ENCODE measurements around the gene KCNAB1. TPM values are rescaled to one million over a fixed set of nuclear protein-coding genes. Genes with fewer than 3 reads are reported as not detected.

KCNAB1 gene
- total and polyA plus RNA-seq, 10 of the 15 experiments (the other 5 are each of a cell fraction or from before 2014, with no cell fraction given), result 0.11 to 0.69 (median 0.43) TPM; not detected in 6

GRCh38 chr3:156323466-156323865 lies 203.1 kb downstream of the KCNAB1 start:
- no TSS peak for BruUV-seq (replicated peaks)
- ChIA-PET POLR2A (no interaction called here), RAD21 (ENCODE audit: unreplicated experiment) (no interaction called here), SMC1A (ENCODE audit: uncharacterized antibody, unreplicated experiment) (no interaction called here), CTCF (no interaction called here)
- Histone ChIP-seq H3K27ac (ENCODE audit: control insufficient read depth, insufficient read depth) (no peak overlapping the region), H3K4me2 (ENCODE audit: control insufficient read depth, insufficient read depth) (no peak overlapping the region), H4K20me1 (ENCODE audit: control insufficient read depth, insufficient read depth) (no peaks in the 10 kb centered on the region), H3K4me3 (no peak overlapping the region), H3K36me3 (ENCODE audit: control insufficient read depth in 2 of 2, insufficient read depth in 2 of 2, low read length in 1 of 2) (no peaks in the 10 kb centered on the region), H3K9ac (ENCODE audit: control insufficient read depth, insufficient read depth, low read length) (no peak overlapping the region), H3K27me3 (replicated peaks in 1 of 2; ENCODE audit: control insufficient read depth in 2 of 2, insufficient read depth in 2 of 2, low read length in 1 of 2) (peaks cover 0 to 4% of the 10 kb centered on the region in 2 experiments; a peak in 2 of 4 replicates), H3K9me3 (replicated peaks; ENCODE audit: control insufficient read depth, insufficient read depth, low read length) (no peaks in the 10 kb centered on the region), H3K4me1 (ENCODE audit: control insufficient read depth, insufficient read depth, low read length) (no peaks in the 10 kb centered on the region), H3K79me2 (ENCODE audit: control insufficient read depth, insufficient read depth, low read length) (no peaks in the 10 kb centered on the region), H2AFZ (ENCODE audit: control insufficient read depth, low read depth, low read length) (no peak overlapping the region)
- 37% methylated on average over 3 of the region's 3 CpGs for WGBS (ENCODE audit: insufficient coverage, insufficient replicate concordance, low lambda C conversion rate, missing lambda C conversion rate)
- no peak for TF ChIP-seq MEF2B (IDR thresholded peaks at IDR 0.05; ENCODE audit: partially characterized antibody, poor library complexity, severe bottlenecking)
- no peak for TF ChIP-seq SMAD5 (IDR thresholded peaks at IDR 0.05; ENCODE audit: low read depth)
- no peak for TF ChIP-seq KDM1A (IDR thresholded peaks at IDR 0.05; ENCODE audit: borderline replicate concordance)
- TF ChIP-seq FOXK2 (IDR thresholded peaks at IDR 0.05), result no peak
- TF ChIP-seq SKIL (IDR thresholded peaks at IDR 0.05; ENCODE audit: low read depth, poor library complexity, severe bottlenecking), result no peak
- TF ChIP-seq ASH2L (IDR thresholded peaks at IDR 0.05; ENCODE audit: borderline replicate concordance, low read depth), result no peak
- TF ChIP-seq CHD4 (IDR thresholded peaks at IDR 0.05), result no peak
- TF ChIP-seq BCL3 (IDR thresholded peaks at IDR 0.05; ENCODE audit: borderline replicate concordance, insufficient read depth, low read depth, low read length, poor library complexity, severe bottlenecking), result no peak
- TF ChIP-seq BCL11A (IDR thresholded peaks at IDR 0.05; ENCODE audit: low read depth, low read length), result no peak
- TF ChIP-seq SIX5 (IDR thresholded peaks at IDR 0.05; ENCODE audit: low read depth, low read length, severe bottlenecking), result no peak
- TF ChIP-seq IRF4 (IDR thresholded peaks at IDR 0.05; ENCODE audit: low read depth, low read length), result no peak
- TF ChIP-seq NR2C2 (IDR thresholded peaks at IDR 0.05; ENCODE audit: borderline replicate concordance, control insufficient read depth, insufficient read length, low read depth), result no peak
- no peak for TF ChIP-seq ETV6 (conservative IDR thresholded peaks at IDR 0.05 in 1 of 2, IDR thresholded peaks at IDR 0.05 in 1 of 2; ENCODE audit: borderline replicate concordance in 1 of 2, low read depth in 1 of 2)
- no peak for TF ChIP-seq RCOR1 (conservative IDR thresholded peaks at IDR 0.05; ENCODE audit: low read depth, low read length)
- TF ChIP-seq TBL1XR1 (IDR thresholded peaks at IDR 0.05; ENCODE audit: low read depth, low read length), result no peak
- ATAC-seq, result no peak
- intact Hi-C loops (cut with micrococcal nuclease; ENCODE audit: unreplicated experiment), result no loop called here
- no peak for FAIRE-seq
- no peak for DNase-seq (ENCODE audit: low read depth, low spot score)
- in situ Hi-C loops (cut with MboI), result no loop called here
